ENCODE measurements around the gene NR2C2.

GRCh38 chr3:15043408-15044171 is 96.2 kb downstream of the NR2C2 start:
- TF ChIP-seq CTCF (IDR thresholded peaks at IDR 0.05) (no peak), POLR2A (IDR thresholded peaks at IDR 0.05) (no peak), EP300 (IDR thresholded peaks at IDR 0.05) (no peak)

Measured in ovary (tissue), 3 donors.